Prostate gland (tissue), 2 donors: Measurements from ENCODE around the gene YBX1. TPM values are rescaled to one million over a fixed set of nuclear protein-coding genes. Genes with fewer than 3 reads are reported as not detected.
A peak's percentile ranks its signal among the peaks of the same experiment; 100 is the strongest.

Experiments used
- DNase-seq: peaks from one replicate; pipeline ENCODE4 v3.0.0-alpha.2; 2019; ENCODE audit warnings: low spot score
- H3K27ac ChIP-seq, 2 donors: fragments of 200-600 bp; sonication (generic); 2 replicates each; pipeline ENCODE4 v1.5.1; 2017 to 2019
- H3K27me3 ChIP-seq: fragments of 200-600 bp; sonication (generic); replicated peaks from 2 replicates; pipeline ENCODE4 v1.5.1; 2019; ENCODE audit not compliant: insufficient read depth
- H3K36me3 ChIP-seq, 2 donors: fragments of 200-600 bp; sonication (generic); 1 replicate in 1 of 2; 2 replicates in 1 of 2; pipeline versions ENCODE4 v1.5.1 to v1.8.1; 2017 to 2019
- H3K4me1 ChIP-seq: fragments of 200-600 bp; sonication (generic); replicated peaks from 2 replicates; pipeline ENCODE4 v1.5.1; 2019
- H3K4me3 ChIP-seq, 2 donors: fragments of 200-600 bp; sonication (generic); 2 replicates each; pipeline ENCODE4 v1.5.1; 2017 to 2019
- H3K9me3 ChIP-seq: fragments of 200-600 bp; sonication (generic); 2 replicates; pipeline ENCODE4 v1.5.1; 2017
- POLR2A ChIP-seq: fragments of 450-650 bp; IDR thresholded peaks from one replicate; pipeline ENCODE4 v1.6.1; 2016; ENCODE audit warnings: antibody characterized with exemption, mild to moderate bottlenecking
- POLR2AphosphoS5 ChIP-seq: sonication (generic); formaldehyde crosslinking; IDR thresholded peaks from one replicate; pipeline ENCODE4 v1.6.1; 2017; ENCODE audit warnings: antibody characterized with exemption
- WGBS: methylation state at CpG from one replicate; pipeline ENCODE4 v1.1.5; 2018; 5-methylcytosine and 5-hydroxymethylcytosine counted together
- intact Hi-C: fragments of 100-400 bp; cut with DNase I; formaldehyde crosslinking; loops from one replicate; pipeline ENCODE4 v1.14.2; 2022
- total RNA-seq, 2 donors: library from RNA; depleted of rRNA; stranded (reverse); fragments of >200 nt; gene quantifications; one replicate each; pipeline ENCODE4 v1.1.0, GENCODE V29; 2016
- TF ChIP-seq, protein P1 (sequence below), 4 experiments: fragments of 200-600 bp in 2 of 4; fragments of 450-650 bp in 2 of 4; sonication (generic) in 2 of 4; IDR thresholded peaks; 1 replicate in 3 of 4; 2 replicates in 1 of 4; pipeline ENCODE4 v1.5.1; 2016 to 2019; ENCODE audit warnings: antibody characterized with exemption in 4 of 4, mild to moderate bottlenecking in 2 of 4, moderate library complexity in 2 of 4

YBX1 gene
- total RNA-seq, 2 donors from 2014 or later, result 325 to 406 TPM

GRCh38 chr1:42739753-42740700 lies 57.8 kb downstream of the YBX1 start, which contains the start of gene CLDN19:
Gene CLDN19, minus strand, starts transcription at chr1:42740236. Its CDS starts 173 bp downstream, at chr1:42740063.
- intact Hi-C loops, result no loop called here
- Histone ChIP-seq H3K4me3 (no peak within 1 kb of the TSS), H3K9me3 (no peaks in the 10 kb centered on the region), H3K27me3 (no peaks in the 10 kb centered on the region), H3K4me1 (no peaks in the 10 kb centered on the region), H3K27ac (no peak within 1 kb of the TSS), H3K36me3 (no peaks in the 10 kb centered on the region)
- DNase-seq, result no peak
- TF ChIP-seq POLR2AphosphoS5, result no peak
- TF ChIP-seq, protein P1, sequence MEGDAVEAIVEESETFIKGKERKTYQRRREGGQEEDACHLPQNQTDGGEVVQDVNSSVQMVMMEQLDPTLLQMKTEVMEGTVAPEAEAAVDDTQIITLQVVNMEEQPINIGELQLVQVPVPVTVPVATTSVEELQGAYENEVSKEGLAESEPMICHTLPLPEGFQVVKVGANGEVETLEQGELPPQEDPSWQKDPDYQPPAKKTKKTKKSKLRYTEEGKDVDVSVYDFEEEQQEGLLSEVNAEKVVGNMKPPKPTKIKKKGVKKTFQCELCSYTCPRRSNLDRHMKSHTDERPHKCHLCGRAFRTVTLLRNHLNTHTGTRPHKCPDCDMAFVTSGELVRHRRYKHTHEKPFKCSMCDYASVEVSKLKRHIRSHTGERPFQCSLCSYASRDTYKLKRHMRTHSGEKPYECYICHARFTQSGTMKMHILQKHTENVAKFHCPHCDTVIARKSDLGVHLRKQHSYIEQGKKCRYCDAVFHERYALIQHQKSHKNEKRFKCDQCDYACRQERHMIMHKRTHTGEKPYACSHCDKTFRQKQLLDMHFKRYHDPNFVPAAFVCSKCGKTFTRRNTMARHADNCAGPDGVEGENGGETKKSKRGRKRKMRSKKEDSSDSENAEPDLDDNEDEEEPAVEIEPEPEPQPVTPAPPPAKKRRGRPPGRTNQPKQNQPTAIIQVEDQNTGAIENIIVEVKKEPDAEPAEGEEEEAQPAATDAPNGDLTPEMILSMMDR (IDR thresholded peaks at IDR 0.05), result no peak
- no peak for TF ChIP-seq POLR2A
- 82% methylated on average over 23 of the region's 27 CpGs for WGBS

- Histone ChIP-seq H3K9me3 (no peaks in the 10 kb centered on the region), H3K4me3 (no peak overlapping the region), H3K27me3 (no peaks in the 10 kb centered on the region), H3K4me1 (no peaks in the 10 kb centered on the region), H3K36me3 (no peaks in the 10 kb centered on the region), H3K27ac (no peak overlapping the region)
- TF ChIP-seq POLR2A (no peak), POLR2AphosphoS5 (no peak)
- TF ChIP-seq, protein P1 (IDR thresholded peaks at IDR 0.05), result no peak
- no peak for DNase-seq
- intact Hi-C loops, result no loop called here
- WGBS, result 71% methylated on average over 19 of the region's 19 CpGs
These were observed 58.8 kb downstream of the YBX1 start for GRCh38 chr1:42740851-42741580.

DNA sequence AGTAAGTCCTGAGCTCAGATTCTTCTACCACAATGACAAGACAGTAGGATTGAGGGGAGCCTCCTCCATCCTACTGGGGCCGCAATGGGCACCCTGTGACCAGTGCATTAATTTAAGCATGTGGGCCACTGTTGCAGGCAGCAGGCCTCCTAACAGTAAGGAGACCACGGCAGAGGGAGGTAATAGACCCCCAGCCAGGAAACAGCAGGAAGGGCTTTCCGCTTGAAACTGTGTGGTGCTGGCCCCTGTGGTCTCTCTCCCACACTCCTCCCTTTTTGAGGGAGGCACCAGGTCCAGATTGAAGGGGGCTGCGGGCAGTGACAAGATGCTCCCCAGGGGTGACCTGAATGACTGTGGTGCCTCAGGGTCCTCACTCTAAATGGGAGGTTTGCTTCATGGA lies 59.5 kb downstream of the YBX1 start:
- WGBS, result 81% methylated on average over 4 of the region's 4 CpGs
- TF ChIP-seq, protein P1 (IDR thresholded peaks at IDR 0.05), result no peak
- TF ChIP-seq POLR2AphosphoS5 (no peak), POLR2A (no peak)
- Histone ChIP-seq H3K4me3 (no peak overlapping the region), H3K9me3 (no peaks in the 10 kb centered on the region), H3K27me3 (no peaks in the 10 kb centered on the region), H3K36me3 (no peaks in the 10 kb centered on the region), H3K27ac (no peak overlapping the region), H3K4me1 (no peaks in the 10 kb centered on the region)
- intact Hi-C loops, result no loop called here
- no peak for DNase-seq

DNA sequence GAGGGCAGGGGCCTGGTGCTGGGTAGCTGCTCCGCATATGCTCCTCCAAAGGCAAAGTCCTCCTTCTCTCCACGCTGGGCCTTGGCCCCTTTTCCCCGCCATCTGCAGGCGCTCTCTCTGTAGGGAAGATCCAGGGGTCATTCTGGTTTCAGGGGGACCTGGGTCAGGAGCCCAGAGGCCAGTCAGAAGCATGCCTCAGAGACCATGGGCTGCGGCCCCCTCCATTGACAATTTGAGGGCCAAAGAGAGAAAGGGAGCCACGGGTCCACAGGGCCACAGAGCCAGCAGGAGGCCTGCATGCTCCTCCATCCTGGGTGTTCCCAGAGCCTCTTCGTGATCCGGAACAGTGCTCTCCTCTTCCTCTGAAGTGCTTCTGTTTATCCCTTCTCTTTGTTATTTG lies 59.9 kb downstream of the YBX1 start:
- no peak for TF ChIP-seq POLR2AphosphoS5
- no peaks in the 10 kb centered on the region for H3K36me3 ChIP-seq
- no peak for DNase-seq
- H3K27ac ChIP-seq, result no peak overlapping the region
- no peak overlapping the region for H3K4me3 ChIP-seq
- intact Hi-C loops, result no loop called here
- H3K9me3 ChIP-seq, result no peaks in the 10 kb centered on the region
- no peaks in the 10 kb centered on the region for H3K27me3 ChIP-seq
- no peaks in the 10 kb centered on the region for H3K4me1 ChIP-seq
- WGBS, result 86% methylated on average over 8 of the region's 8 CpGs

DNA sequence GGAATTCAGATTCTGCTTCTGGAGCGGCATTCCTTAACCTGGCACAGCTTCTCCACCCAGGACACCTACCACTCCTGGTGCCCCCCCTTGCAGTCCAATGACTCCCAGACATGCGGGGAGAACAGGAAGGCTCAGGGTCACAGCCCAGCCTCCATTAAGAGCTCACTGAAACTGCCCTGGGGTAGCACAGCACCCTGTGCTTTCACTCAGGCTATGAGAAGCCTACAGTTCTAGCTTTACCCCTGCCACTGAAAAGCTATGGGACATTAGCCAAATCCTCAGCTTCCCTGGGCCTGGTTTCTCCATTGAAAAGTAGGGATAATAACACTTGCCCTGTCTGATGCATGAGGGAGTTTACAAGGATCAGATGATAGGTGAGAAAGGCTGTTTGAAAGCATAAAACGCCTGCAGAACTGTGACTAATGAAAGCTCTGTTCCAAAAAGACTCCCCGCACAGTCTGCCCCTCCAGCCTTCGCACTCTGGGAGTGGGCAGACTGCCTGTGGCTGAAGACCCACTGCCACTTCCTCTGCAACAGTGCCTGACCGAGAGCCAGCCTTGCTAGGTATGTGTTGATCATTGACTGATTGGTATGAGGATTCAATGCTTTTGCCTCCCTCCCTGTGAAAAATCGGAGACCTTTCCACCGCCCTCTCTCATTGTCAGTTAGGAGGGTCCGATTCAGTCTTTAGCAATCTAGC lies 60.5 kb downstream of the YBX1 start:
- Histone ChIP-seq H3K27ac (peak overlapping the region in 1 of 2 donors; percentile 33), H3K9me3 (no peaks in the 10 kb centered on the region), H3K36me3 (no peaks in the 10 kb centered on the region), H3K27me3 (no peaks in the 10 kb centered on the region), H3K4me1 (no peaks in the 10 kb centered on the region), H3K4me3 (no peak overlapping the region)
- TF ChIP-seq POLR2AphosphoS5 (no peak), POLR2A (no peak)
- TF ChIP-seq, protein P1 (IDR thresholded peaks at IDR 0.05), result no peak
- intact Hi-C loops, result no loop called here
- DNase-seq, result no peak
- 57% methylated on average over 9 of the region's 9 CpGs for WGBS
